ENCODE measurements around the gene MRPL20.

MRPL20 gene

GRCh38 chr1:1359664-1360468 lies 47.2 kb downstream of the MRPL20 start:
- no peak for DNase-seq

GRCh38 chr1:1359308-1359663 lies 47.8 kb downstream of the MRPL20 start:
- no peak for DNase-seq

- no peak for DNase-seq
Observed at GRCh38 chr1:1358433-1359271, 48.4 kb downstream of the MRPL20 start, which contains the start of gene MXRA8. TSS of gene MXRA8 (minus strand) at chr1:1358555. CDS start at chr1:1358504, 51 bp downstream.

GRCh38 chr1:1357871-1358432 lies 49.1 kb downstream of the MRPL20 start:
- DNase-seq = no peak

- no peak for DNase-seq
Observed at GRCh38 chr1:1356796-1357401, 50.2 kb downstream of the MRPL20 start.

- DNase-seq = no peak
Observed at GRCh38 chr1:1356166-1356795, 50.8 kb downstream of the MRPL20 start.

GRCh38 chr1:1355416-1355815 lies 51.7 kb downstream of the MRPL20 start:
- DNase-seq = no peak

GRCh38 chr1:1354271-1355247 lies 52.5 kb downstream of the MRPL20 start:
- DNase-seq = no peak

GRCh38 chr1:1353389-1354151 lies 53.5 kb downstream of the MRPL20 start:
- no peak for DNase-seq

- no peak for DNase-seq
Observed at GRCh38 chr1:1352786-1353388, 54.2 kb downstream of the MRPL20 start.

All from activated CD4-positive, alpha-beta T cell treated with anti-CD3 and anti-CD28 coated beads, Interleukin-2, amount 50 U/mL, for 1 hour (primary cell).